Measurements from ENCODE around the gene DRD2. TPM values are rescaled to one million over a fixed set of nuclear protein-coding genes. Genes with fewer than 3 reads are reported as not detected.
"Not testable (repeated sequence)": the region's sequence is repeated elsewhere in the genome, so short reads cannot be mapped to it uniquely, and the experiment has no call there.

The DRD2 gene
- total RNA-seq = under 1 TPM; 0.19 to 0.82 TPM

DNA sequence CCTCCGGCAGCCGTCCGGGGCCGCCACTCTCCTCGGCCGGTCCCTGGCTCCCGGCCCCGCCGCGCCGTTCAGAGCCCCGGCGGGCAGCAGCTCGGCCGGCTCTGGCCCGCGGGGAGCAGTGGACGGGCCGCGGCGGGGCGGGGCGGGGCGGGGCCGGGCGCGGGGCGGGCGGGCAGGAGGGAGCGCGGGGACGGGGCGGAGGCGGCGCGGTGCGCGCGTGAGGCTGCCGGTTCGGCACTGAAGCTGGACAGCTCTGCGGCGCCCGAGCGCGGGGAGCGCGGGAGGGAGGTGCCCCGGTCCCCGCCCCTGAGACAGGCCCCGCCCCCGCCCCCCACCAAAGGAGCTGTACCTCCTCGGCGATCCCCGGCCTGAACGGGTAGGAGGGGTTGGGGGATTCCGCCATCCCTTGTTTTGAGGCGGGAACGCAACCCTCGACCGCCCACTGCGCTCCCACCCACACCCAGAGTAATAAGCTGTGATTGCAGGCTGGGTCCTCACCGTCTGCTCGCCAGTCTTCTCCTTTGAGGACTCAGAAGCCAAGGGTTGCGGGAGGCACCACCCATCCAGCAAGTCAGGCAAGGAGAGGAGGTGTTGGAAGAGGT lies at the start of gene DRD2:
Gene DRD2 (minus strand): TSS at position 239 of the 602 bp plus-strand sequence. CDS start 50,747 bp downstream, outside the sequence.
- H3K27ac Mint-ChIP-seq = no peak within 1 kb of the TSS
- ATAC-seq (replicated peaks) = no peak
- H3K27me3 Mint-ChIP-seq = peaks cover 65% of the 10 kb centered on the region
- no peaks in the 10 kb centered on the region for H3K9me3 Mint-ChIP-seq
- no peaks in the 10 kb centered on the region for H3K36me3 Mint-ChIP-seq (ENCODE audit: low read depth)
- no peak within 1 kb of the TSS for H3K4me3 Mint-ChIP-seq
- H3K4me1 Mint-ChIP-seq = no peaks in the 10 kb centered on the region

DNA sequence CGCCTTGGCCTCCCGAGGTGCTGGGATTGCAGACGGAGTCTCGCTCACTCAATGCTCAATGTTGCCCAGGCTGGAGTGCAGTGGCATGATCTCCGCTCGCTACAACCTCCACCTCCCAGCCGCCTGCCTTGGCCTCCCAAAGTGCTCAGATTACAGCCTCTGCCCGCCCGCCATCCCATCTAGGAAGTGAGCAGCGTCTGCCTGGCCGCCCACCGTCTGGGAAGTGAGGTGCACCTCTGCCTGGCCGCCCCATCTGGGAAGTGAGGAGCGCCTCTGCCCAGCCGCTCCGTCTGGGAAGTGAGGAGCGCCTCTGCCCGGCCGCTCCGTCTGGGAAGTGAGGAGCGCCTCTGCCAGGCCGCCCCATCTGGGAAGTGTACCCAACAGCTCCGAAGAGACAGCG lies 48.7 kb upstream of the DRD2 start:
- H3K9me3 Mint-ChIP-seq; H3K36me3 Mint-ChIP-seq (ENCODE audit: low read depth); H3K27ac Mint-ChIP-seq; H3K4me3 Mint-ChIP-seq; ATAC-seq (replicated peaks); H3K4me1 Mint-ChIP-seq: not testable (repeated sequence)
- peaks cover 24% of the 10 kb centered on the region for H3K27me3 Mint-ChIP-seq

DNA sequence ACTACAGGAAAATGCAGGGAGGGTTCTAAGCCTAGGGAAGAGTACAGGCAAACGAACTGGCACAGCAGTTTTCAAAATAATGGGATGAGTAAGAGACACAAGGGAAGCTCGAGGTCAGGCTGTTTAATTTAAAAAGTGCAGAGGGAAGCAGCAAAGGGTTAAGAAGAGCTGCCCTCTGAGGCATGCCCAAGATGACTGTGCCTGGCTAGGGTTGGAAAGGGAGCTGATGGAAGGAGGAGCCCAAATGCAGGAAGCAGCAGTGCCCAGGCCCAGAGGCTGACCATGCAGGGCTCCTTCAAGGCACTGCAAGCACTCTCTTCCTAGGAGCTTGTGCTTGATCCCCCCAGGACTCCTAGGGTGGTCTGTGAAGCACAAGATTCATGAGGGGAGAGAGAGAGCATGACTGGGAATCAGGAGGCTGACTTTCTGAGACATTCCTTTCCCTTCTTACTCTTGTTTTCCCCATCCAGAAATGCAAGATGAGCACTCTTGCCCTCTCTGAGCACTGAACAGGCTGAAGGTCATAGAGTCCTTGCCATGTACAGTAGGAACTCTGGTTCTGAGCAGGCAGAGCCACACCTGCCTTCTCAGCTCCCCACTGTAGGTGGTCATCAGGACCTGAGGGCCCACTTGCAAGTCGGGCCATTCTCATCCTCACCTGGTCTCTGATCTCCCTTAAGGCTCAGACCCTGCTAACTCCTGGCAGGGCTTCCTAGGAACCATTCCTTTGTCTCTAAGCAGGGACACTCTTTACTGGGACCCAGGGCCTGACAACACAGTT lies 46.7 kb upstream of the DRD2 start:
- ATAC-seq (replicated peaks) = no peak
- Mint-ChIP-seq H3K27me3 (peaks cover 28% of the 10 kb centered on the region), H3K9me3 (no peaks in the 10 kb centered on the region)

DNA sequence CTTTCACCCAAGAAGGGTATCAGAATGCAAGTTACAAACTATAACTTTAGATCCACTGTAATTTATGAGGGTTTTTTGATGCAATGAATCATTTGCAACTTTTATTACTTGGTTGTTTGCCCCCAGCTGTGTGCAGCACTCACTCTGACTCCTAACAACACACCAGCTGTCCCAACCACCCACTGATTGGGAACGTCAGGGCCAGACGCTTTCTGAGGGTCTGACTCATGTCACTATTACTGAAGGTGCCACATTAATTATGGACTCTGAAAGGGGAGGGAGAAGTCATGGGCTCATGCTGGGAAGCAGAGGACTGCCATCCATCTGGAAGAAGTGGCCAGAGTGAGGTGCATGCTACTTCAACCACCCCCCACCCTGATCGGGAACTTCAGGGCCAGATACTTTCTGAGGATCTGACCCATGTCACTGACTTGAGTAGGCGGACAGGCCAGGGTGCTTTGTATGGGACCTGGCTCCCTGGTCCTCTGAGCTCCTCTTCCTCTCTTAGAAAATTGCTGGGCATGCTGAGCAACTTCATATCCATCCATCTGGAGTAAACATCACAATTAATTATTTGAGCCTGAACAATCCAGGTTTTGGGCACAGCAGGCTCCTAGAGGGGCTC lies 44.9 kb upstream of the DRD2 start:
- peaks cover 26% of the 10 kb centered on the region for H3K27me3 Mint-ChIP-seq
- H3K9me3 Mint-ChIP-seq = no peaks in the 10 kb centered on the region
- no peaks in the 10 kb centered on the region for H3K4me1 Mint-ChIP-seq
- H3K36me3 Mint-ChIP-seq (ENCODE audit: low read depth) = no peaks in the 10 kb centered on the region
- ATAC-seq (replicated peaks) = no peak
- no peak overlapping the region for H3K27ac Mint-ChIP-seq
- H3K4me3 Mint-ChIP-seq = no peak overlapping the region

More for the DNA sequence above, 46.7 kb upstream of the DRD2 start:
- Mint-ChIP-seq H3K4me3 (no peak overlapping the region), H3K27ac (no peak overlapping the region), H3K36me3 (ENCODE audit: low read depth) (no peaks in the 10 kb centered on the region), H3K4me1 (no peaks in the 10 kb centered on the region)

DNA sequence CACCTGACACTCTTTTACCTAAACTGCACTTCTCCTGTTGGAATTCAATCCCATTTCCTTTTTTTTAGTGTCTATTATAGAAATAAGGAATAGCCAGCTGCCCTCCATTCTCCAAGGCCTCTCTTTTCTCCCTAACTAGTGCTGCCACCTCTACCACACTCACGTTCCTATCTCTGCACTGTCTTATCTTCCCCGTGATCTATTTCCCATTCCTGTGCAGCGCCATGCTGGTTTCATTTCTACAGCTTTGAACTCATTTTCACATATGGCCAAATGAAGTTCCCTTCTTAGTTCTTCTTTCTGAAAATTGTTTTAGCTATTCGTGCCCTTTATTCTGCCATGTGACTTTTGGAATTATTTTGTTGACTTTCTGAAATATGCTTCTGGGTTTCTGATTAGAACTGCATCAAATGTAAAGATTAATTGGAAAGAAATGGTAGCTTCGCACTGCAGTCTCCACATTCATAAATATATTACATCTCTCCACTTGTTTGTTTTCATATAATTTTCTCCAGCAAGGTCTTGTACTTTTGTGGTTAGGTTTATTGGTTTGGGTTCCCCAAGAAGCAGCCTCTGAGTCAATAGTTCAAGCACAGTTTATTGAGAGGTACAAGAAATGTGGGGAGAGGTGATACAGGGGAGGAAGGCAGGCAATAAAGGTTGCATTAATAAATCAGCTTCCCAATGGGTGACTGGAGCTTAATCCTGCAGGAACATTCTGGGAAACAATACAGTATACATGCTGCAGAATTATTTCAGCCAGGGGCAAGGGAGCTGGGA lies 43.7 kb upstream of the DRD2 start:
- Mint-ChIP-seq H3K36me3 (ENCODE audit: low read depth) (no peaks in the 10 kb centered on the region), H3K27ac (no peak overlapping the region)

DNA sequence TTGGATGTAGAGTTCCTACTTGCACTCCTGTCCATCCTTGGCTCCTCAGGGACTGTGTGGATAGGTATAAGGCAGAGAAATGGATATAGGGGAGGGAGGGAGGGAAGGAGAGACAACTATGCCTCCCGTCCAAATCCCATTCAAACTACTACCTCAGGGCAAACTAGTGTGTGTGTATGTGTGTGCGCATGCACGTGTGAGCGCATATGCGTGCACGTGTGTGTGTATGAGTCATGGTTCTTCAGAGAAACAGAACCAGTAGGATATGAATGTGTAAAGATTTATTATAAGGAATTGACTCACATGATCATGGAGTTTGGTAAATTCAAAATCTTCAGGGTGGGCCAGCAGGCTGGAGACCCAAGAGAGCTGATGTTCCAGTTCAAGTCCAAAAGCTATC lies 42.2 kb upstream of the DRD2 start:
- Mint-ChIP-seq H3K36me3 (ENCODE audit: low read depth) (no peaks in the 10 kb centered on the region), H3K4me3 (no peak overlapping the region), H3K27me3 (peaks cover 17% of the 10 kb centered on the region), H3K27ac (no peak overlapping the region), H3K4me1 (no peaks in the 10 kb centered on the region), H3K9me3 (no peaks in the 10 kb centered on the region)
- no peak for ATAC-seq (replicated peaks)

More for the DNA sequence above, 43.7 kb upstream of the DRD2 start:
- ATAC-seq (replicated peaks) = no peak
- no peak overlapping the region for H3K4me3 Mint-ChIP-seq
- peaks cover 23% of the 10 kb centered on the region for H3K27me3 Mint-ChIP-seq
- H3K9me3 Mint-ChIP-seq = no peaks in the 10 kb centered on the region
- H3K4me1 Mint-ChIP-seq = no peaks in the 10 kb centered on the region

DNA sequence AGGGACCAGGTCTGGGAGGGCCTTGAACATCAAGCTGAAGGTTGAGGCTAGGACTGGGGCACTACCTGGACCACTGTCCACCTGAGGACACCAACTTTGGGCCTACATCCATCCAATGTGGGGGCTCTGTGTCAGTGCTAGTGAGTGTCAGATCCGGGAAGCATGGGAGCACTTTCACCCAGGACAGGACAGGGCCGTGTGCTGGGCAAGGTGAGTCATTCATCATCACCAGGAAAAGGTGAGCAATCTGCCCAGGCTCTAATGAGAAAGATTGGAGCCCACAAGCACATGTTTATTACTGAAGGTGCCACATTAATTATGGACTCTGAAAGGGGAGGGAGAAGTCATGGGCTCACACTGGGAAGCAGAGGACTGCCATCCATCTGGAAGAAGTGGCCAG lies 39.7 kb upstream of the DRD2 start:
- no peaks in the 10 kb centered on the region for H3K9me3 Mint-ChIP-seq
- H3K4me3 Mint-ChIP-seq = no peak overlapping the region
- peaks cover 16% of the 10 kb centered on the region for H3K27me3 Mint-ChIP-seq
- ATAC-seq (replicated peaks) = no peak
- H3K4me1 Mint-ChIP-seq = no peaks in the 10 kb centered on the region
- H3K36me3 Mint-ChIP-seq (ENCODE audit: low read depth) = no peaks in the 10 kb centered on the region
- H3K27ac Mint-ChIP-seq = no peak overlapping the region

DNA sequence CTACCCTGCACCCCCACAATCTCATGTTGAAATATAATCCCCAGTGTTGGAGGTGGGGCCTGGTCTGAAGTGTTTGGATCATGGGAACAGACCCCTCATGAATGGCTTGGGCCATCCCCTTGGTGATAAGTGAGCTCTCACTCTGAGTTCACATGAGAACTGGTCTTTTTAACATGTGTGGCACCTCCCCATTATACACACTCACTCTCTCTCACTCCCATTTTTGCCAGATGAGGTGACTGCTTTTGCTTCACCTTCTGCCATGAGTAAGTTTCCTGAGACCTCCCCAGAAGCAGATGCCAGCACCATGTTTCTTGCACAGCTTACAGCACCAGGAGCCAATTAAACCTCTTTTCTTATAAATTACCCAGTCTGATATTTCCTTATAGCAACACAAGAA lies 32.1 kb upstream of the DRD2 start:
- H3K4me1 Mint-ChIP-seq = no peaks in the 10 kb centered on the region
- peaks cover 32% of the 10 kb centered on the region for H3K27me3 Mint-ChIP-seq
- H3K27ac Mint-ChIP-seq = no peak overlapping the region
- H3K36me3 Mint-ChIP-seq (ENCODE audit: low read depth) = no peaks in the 10 kb centered on the region
- no peaks in the 10 kb centered on the region for H3K9me3 Mint-ChIP-seq
- H3K4me3 Mint-ChIP-seq = no peak overlapping the region
- ATAC-seq (replicated peaks) = no peak

DNA sequence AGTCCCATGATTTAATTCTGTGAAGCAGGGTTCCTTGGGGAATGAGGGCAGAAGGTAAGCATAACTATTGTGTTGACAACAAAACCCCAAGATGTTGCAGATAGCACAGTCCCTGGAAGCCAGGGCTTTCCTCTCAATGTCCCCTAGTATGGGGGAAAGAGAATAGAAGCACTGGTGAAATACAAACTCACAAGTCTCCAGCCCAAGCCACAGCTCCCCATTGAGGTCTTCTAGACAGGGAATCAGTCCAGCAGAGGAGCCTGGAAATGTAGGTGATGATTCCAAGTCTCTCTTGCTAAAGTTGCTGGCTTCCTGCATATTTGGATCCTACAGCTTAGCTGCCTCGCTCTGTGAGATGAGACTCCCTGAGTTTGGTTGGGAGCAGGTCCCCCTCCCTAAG lies 31.7 kb upstream of the DRD2 start:
- Mint-ChIP-seq H3K9me3 (no peaks in the 10 kb centered on the region), H3K36me3 (ENCODE audit: low read depth) (no peaks in the 10 kb centered on the region), H3K27me3 (peaks cover 35% of the 10 kb centered on the region), H3K4me1 (no peaks in the 10 kb centered on the region), H3K4me3 (no peak overlapping the region), H3K27ac (no peak overlapping the region)
- no peak for ATAC-seq (replicated peaks)

DNA sequence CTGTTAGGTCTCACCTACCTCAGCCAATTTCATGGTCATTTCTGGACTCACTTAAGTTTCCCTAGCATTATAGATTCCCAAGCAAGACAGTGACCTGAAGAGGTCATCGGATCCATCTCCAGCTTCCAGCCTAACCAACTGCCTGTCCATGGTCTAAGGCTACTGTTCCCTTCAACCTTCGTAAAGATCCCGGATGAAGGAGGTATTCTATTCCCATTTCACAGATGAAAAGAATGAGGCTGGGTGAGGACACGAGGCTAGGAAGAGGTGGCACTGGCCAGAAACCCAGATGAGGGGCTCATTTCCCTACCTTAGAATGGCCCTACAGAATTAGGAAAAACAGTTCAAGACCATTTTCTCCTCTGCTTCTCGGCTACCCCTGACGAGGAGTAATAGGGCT lies 31.3 kb upstream of the DRD2 start:
- Mint-ChIP-seq H3K27me3 (peaks cover 35% of the 10 kb centered on the region), H3K36me3 (ENCODE audit: low read depth) (no peaks in the 10 kb centered on the region), H3K4me3 (no peak overlapping the region), H3K4me1 (no peaks in the 10 kb centered on the region), H3K27ac (no peak overlapping the region), H3K9me3 (no peaks in the 10 kb centered on the region)
- no peak for ATAC-seq (replicated peaks)

DNA sequence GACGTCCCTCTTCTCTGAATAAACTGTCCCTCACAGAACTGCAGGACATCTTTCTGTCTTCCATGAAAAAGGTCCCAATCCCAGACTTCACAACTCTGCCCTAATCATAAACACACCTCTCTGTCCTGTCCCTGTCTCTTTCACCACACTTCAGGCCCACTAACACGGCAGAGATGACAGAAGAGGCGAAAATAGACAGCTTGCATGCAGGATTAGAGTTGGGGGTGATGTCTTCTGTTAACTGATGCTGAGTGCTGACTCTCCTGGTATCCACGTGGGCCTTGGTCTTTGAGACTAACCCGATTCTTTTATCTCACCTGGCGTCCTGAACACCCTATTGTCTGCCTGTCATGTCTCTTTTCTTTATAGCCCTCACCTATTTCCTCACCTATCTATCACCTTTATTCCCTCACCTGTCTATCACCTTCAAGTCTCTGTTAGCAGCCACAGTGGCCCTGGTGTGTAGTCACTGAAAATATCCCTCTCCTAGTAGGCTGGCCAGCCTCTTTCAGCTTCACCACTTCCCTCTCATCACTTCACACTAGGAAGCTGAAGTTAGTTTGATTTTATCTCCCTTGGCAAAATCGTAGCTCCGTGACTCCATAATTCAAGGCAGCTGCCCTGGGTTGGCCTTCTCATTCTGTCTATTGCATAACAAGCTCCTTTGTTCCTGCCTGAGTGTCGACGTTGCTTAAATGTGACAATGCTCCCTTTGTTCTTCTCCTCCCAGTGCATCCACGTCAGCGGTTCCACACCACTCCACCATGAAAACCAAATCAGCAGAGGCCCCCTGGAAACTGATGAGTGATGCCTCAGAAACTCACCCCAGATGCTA lies 30.6 kb upstream of the DRD2 start:
- no peak for ATAC-seq (replicated peaks)
- Mint-ChIP-seq H3K4me1 (no peaks in the 10 kb centered on the region), H3K36me3 (ENCODE audit: low read depth) (no peaks in the 10 kb centered on the region), H3K27ac (no peak overlapping the region), H3K4me3 (no peak overlapping the region), H3K27me3 (peaks cover 37% of the 10 kb centered on the region), H3K9me3 (no peaks in the 10 kb centered on the region)

DNA sequence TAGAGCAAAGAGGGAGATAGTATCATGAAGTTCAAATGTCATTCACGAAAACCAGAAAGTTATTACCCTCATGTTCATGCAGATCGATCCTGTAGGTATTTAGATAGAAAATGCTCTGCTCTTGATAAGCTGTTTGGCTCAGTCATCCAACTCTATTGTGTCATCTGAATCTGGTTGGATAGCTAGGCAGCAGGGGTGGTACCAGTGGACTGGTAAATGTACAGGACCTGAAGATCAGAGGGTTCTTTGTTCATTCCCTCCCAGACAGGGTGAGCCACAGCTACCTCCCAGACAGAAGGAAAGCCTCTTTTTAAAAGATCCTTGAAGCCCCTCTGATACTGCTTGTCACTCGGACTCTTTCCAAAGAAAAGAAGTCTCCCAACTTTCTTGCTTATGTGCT lies 29.8 kb upstream of the DRD2 start:
- Mint-ChIP-seq H3K27ac (no peak overlapping the region), H3K27me3 (peaks cover 34% of the 10 kb centered on the region), H3K4me3 (no peak overlapping the region), H3K36me3 (ENCODE audit: low read depth) (no peaks in the 10 kb centered on the region), H3K9me3 (no peaks in the 10 kb centered on the region), H3K4me1 (no peaks in the 10 kb centered on the region)
- no peak for ATAC-seq (replicated peaks)

DNA sequence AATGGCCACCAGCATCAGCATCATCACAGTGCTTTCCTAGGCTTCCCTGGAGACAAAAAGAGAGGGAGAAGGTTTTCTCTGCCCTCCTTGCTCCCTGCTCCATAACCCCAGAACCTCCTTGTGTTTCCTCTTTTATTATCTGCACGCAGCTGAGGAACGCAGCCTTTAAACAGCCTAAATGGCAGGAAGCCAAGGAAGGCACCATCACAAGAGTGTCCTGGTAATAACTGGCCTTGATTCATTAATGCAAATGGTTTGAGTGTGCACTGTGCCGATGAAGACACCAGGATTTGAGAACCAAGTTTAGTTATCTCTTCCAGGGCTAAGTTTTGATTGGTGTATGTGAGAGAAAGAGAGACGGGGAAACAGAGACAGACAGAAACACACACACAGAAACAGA lies 29.4 kb upstream of the DRD2 start:
- Mint-ChIP-seq H3K27ac (no peak overlapping the region), H3K4me1 (no peaks in the 10 kb centered on the region), H3K36me3 (ENCODE audit: low read depth) (no peaks in the 10 kb centered on the region), H3K4me3 (no peak overlapping the region), H3K9me3 (no peaks in the 10 kb centered on the region), H3K27me3 (peaks cover 32% of the 10 kb centered on the region)
- no peak for ATAC-seq (replicated peaks)

DNA sequence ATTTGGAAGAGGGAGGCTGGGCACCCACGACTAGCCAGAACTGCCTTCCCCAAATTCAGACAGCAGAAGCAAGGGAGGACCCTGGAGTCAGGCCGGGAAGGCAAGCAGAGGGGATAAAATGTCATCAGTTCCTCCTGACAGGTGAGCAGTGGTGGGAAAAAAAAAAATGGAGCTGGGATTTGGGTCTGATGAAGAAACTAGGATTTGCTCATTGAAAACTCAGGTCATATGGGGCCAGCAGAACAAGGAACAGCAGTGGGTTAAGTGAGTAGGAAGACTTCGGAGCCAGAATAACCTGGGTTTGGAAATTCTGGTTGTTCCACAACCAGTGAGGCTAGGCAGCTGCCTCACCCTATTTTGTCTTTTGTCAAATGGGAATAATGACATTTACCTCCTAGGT lies 28.9 kb upstream of the DRD2 start:
- no peak for ATAC-seq (replicated peaks)
- Mint-ChIP-seq H3K36me3 (ENCODE audit: low read depth) (no peaks in the 10 kb centered on the region), H3K27ac (no peak overlapping the region), H3K9me3 (no peaks in the 10 kb centered on the region), H3K27me3 (peaks cover 30% of the 10 kb centered on the region), H3K4me3 (no peak overlapping the region), H3K4me1 (no peaks in the 10 kb centered on the region)
